DMS79 treated with DMSO at 0.1 percent for 48 hours (cell line): ENCODE measurements around the gene TPX2.
"Not testable (repeated sequence)": the region's sequence is repeated elsewhere in the genome, so short reads cannot be mapped to it uniquely, and the experiment has no call there.

Experiments used
- DNase-seq: peaks from one replicate; lab custom pipeline; 2025; lab: John Stamatoyannopoulos, UW

Gene TPX2

DNA sequence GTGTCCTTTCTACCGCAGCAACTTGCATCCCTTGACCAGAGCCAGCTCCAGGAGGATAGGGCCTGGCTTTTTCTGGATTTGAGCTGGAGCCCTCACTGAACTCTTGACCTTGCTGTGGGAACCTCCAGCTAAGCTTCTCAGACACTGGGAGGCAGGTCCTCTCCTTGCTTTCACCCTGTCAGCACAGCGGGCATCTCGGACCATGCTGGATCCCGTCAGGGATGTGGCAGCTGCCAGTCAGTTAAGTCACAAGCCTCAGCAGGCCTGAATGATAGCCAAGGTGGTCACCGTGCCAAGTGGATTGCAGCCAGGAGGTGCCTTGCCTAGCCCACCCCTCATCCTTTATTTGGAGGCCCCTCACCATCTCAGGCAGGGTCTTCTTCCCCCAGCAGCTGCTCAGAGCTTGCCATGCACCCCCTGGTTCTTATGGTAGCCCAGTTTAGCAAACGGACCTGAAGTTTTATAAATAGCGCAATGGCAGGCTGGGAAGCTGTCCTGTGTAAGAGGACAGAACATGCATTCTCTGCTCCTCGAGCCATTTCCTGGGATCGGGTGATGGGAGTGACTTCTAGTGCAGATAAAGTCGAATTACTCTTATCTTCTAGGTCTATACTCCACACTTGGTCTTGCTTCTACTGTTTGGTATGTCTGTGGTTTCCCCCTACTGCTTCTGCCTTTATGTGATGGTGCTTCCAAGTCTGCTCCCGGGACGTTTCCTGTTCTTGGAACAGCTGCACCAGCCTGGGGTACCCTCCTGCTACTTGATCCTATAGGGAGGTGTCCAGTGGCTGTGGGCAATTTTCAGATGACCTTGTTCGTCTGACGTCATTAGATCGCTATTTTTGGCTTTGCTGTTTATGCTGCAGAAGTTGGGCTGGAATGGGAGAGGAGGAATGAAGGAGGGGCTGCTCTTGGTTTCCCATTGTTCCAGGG lies 73.0 kb downstream of the TPX2 start:
- DNase-seq: no peak

DNA sequence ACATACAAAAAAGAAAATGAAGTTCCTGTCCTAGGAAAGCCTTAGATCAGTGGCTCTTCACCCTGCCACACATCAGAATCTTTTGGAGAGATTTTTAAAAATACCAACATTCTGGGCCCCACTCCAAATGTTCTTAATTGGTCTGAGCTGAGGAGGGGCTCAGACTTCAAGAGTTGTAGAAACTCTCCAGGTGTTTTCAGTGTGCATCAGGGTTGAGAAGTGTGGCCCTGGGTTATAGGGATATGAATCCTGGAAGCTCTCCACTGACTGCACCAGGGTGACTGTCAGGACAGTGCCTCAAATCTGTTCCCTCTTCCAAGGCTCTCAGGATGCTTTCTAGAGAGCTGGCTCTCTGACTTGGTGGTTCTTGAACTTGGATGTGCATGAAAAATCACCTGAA lies 74.5 kb downstream of the TPX2 start:
- DNase-seq: peak; percentile 11

DNA sequence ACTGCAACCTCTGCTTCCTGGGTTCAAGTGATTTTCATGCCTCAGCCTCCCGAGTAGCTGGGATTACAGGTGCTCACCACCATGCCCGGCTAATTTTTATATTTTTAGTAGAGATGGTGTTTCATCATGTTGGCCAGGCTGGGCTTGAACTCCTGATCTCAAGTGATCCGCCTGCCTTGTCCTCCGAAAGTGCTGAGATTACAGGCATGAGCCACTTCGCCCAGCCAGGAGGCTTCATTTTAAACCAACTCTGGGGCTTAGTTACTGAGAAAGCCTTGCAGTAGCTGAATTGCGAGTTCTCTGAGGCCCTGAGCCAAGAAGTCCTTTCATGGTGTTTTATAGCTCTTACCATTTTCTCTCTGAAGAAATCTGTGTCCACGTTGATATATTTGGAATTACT lies 75.1 kb downstream of the TPX2 start:
- DNase-seq: not testable (repeated sequence)

DNA sequence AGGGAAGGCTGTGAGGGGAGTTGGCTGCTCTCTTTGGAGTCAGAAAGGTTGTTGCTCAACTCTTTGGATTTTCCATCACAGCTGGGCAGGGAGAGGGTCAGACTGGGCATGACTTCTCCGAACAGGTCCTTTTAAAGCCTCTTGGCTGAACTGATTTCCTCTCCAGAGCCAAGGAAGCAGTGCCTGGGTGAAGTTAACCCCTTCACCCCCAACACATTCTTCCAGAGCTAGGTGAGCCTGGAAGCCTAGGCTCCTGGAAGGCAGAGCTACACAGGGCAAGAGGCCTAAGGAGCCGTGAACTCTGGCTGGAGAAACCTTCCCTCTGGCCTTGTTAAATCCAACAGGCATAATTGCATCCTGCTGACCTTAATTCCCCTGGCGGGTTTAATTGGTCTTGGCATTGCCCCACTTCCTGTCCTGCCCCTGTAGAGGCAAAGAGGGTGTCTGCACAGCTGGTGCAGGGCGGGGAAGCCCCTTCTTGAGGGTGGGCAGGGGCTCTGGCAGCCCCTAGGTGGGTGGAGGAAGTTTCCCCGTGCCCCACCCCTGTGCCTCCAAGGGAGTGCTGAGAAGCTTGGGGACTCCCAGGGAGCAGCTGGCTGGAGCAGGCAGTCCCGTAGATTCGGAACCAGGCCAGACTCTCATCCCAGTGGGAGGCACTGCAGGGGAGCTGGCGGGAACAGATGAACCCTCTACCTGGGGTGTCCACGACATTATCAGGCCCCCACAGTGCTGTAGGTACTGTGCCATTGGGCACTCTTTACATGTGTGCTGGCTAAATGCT lies 76.5 kb downstream of the TPX2 start:
- peak; percentile 60 for DNase-seq

DNA sequence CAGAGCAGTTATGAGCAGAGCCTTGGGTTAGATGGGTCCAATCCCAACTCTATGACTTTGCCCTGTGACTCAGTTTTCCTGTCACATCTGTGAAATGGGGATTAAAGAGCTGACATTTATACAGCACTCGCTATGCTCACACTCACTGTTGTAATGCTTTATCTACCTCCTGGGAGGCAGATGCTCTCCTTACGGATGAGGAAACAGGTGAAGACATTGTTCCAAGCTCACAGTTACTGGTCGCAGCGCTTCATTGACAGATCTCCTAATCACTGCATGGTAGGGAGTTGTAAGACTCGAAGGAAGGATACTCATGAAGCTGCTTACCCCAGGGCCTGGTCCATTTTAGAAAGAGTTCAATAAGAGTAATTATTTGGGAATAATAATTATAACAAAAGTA lies 77.1 kb downstream of the TPX2 start:
- no peak for DNase-seq

DNA sequence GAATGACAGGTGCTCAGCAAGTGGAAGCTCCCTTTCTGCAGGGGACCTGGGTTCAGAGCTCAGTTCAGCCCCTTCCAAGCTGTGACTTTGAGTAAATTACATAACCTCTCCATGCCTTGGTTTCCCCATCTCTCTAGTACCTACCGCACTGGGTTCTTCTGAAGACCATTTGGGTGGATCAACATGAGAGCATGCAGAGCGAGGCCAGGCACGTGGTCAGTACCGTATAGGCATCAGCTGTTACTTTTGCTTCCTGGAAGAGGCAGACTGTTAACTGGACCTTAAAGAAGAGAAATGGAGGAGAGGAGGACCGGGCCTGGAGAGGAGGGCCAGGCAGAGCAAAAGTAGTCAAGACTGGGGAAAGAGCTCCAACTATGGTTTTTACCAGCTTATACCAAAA lies 78.4 kb downstream of the TPX2 start:
- DNase-seq: no peak

DNA sequence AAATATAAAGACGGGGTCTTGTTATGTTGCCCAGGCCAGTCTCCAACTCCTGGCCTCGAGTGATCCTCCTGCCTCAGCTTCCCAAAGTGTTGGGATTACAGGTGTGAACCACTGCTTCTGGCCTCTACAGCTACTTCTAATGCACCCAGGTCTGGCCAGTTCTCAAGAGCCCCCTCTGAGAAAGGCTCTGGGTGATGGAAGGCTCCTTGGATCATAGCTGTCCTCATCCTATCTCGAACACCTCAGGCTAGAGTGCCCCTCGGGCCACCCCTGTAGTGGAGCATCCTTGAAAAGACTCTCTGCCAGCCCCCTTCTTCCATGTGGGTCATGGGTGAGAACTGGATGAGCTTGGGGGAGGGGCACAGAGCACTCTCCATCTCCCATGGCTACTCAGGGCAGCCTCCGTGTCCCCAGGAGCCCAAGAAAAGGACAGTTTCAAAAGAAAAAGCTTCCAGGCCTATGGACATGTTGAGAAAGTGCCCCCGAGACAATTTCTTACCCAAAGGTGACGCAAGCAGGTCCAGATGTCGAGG lies 79.4 kb downstream of the TPX2 start:
- DNase-seq: no peak

DNA sequence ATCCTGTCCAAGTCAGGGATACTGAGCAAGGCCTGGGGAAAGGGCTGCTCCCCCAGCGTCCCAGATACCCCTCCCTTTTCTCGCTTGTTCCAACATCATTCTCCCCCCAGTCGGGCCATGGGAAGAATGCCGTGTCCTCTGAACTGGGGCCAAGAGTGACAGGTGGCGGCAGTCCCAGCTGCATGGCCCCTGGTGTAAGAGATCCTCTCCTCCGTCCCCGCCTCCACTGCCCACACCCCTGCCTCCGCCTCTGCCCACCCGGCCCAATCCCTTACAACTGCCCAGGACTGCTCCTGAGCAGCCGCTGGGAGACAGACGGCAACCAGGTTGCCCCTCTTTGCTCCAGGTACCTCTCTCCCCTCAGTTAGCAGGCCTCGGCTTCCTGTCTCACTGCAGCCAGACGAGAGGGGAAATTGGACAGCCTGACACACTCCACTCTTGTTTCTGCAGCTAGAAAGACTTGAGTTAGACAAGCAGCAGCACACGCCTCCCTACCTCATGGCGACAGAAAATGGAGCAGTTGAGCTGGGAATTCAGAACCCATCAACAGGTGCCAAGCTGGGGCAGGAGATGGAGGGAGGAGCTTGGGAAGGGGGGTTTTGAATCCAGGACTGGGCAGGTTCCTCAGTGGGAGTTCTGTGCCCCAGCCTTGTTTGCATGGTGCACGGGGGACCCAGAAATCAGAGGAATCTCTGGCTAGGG lies 80.1 kb downstream of the TPX2 start, which contains the start of gene MYLK2:
MYLK2 (plus strand) TSS at position 274 of the 702 bp plus-strand sequence; CDS start at position 499, 225 bp downstream.
- no peak for DNase-seq

DNA sequence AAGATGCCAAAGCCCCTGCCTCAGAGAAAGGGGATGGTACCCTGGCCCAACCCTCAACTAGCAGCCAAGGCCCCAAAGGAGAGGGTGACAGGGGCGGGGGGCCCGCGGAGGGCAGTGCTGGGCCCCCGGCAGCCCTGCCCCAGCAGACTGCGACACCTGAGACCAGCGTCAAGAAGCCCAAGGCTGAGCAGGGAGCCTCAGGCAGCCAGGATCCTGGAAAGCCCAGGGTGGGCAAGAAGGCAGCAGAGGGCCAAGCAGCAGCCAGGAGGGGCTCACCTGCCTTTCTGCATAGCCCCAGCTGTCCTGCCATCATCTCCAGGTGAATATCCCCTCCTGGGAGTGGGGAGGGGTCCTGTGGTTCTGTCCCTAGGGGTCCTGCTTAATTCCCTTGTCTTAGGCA lies 81.1 kb downstream of the TPX2 start:
- DNase-seq: no peak

DNA sequence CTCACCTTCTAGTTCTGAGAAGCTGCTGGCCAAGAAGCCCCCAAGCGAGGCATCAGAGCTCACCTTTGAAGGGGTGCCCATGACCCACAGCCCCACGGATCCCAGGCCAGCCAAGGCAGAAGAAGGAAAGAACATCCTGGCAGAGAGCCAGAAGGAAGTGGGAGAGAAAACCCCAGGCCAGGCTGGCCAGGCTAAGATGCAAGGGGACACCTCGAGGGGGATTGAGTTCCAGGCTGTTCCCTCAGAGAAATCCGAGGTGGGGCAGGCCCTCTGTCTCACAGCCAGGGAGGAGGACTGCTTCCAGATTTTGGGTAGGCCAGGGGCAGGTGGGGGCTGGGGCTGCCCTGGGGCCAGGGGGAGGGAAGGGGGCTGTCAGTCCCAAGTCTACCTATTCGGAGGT lies 82.3 kb downstream of the TPX2 start:
- no peak for DNase-seq

DNA sequence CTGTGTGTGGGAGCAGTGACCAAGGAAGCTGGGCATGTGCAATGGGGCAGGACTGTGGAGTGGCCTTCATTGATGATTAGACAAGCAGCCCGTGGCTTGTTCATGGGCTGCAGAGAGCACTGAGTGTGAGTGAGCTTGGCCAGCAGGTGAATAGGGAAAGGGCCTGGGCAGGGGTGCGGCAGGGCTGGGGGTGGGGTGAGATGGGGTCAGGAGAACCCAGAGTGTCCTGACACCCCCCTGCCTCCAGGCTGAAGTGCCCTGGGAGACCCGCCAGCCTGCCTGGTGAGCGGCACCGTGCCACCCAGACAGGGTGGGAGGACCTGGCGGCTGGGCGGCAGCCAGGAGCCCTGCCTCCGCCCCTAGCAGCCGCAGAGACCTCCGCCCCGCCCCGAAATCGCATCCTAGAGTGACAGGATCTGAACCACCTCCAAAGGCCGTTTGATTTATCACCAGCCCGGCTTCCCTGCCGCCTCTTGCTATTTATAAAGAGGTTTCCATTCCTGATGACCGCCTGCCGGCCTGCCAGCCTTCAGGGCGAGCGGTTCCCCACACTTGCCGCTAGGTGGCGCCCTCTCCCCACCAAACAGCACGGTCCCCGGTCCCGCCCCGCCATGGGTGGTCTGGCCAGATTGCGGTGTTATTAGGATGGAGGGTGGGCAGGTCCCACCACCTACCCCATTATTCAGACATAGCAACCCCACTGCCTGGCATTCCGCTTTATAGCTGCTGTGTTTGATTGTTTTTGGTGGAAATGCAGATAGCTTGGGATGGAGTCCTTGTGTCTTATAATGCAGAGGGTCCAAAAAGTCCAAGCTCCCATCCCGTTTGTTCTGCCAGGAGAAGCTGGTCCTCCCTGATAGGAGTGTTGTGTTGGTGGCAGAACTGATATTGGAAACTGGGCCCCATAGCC lies 83.6 kb downstream of the TPX2 start:
- DNase-seq: peak; percentile 94

DNA sequence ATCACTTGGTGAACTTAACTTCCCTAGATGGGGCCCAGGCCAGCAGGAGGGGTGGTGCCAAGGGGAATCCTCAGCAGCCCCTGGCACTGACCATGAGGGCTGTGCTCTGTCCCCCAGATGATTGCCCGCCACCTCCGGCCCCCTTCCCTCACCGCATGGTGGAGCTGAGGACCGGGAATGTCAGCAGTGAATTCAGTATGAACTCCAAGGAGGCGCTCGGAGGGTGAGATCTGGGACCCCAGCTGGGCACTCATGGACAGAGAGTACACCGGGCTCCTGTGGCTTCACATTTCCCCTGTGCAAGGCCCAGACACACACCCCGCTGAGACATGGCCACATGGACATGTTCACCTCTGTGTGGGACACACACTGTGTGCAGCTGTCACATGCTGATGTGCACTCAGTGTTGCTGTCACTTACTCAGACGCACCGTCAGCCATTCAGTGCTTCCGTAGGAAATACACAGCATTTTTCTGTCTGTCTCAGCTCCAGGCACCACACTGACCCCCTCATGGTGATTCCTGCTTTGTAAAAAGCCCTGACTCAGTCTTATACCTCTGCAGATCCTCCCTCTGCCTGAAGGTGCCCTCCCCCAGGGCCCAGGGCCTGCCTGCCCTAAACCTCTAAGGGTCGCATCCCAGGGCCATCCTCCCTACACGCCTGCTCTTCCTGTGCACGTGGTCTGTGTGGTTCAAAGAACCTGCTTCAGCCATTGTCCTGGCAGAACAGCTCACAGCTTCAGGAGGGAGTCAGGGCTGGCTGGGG lies 84.5 kb downstream of the TPX2 start:
- no peak for DNase-seq

DNA sequence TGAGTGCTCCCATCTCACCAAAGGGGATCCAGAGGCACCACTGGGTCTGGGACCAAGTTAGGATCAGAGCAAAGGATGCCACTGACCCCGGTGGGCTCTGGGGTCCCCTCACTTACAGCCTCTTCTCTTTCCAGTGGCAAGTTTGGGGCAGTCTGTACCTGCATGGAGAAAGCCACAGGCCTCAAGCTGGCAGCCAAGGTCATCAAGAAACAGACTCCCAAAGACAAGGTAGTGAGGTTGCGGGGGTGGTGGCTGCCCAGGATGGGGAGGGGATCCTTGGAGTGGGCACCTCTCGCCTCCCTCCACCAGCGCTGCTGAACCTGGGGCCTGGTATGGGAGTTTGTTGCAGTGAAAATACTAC lies 85.0 kb downstream of the TPX2 start:
- no peak for DNase-seq

DNA sequence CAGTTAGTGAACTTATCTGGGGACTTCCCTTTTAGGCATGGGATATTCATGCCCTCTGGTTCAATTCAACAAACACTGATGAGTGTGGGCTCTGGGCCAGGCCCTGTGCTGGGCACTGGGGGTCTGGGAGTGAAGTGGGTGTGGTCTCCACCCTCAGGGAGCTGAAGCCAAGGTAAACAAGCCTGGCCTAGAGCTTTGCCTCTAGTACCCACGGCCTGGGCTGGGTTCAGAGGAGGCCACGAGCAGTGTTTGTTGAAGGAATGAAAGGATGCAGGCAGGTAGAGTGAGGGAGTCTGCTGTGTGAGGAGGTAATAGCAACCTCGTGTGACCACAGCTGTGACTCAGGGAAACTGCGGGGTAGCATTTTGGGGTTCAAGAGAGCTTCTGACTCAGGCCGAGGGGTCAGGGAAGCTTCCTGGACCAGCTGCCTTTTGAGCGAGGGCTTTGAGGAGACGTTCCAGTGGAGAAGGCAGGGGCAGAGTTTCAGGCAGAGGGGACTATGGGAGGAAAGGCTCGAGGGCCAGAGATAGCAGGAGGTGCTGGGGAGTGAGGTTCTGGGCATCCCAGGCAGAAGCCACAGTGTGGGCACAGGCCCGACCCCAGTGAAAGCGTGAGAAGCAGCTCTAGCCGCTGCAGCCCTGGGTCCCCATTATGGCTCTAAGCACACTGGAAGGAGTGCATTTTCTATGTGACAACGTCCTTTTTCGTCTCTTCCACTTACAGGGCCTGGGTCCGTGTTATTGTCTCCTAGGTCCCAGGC lies 85.6 kb downstream of the TPX2 start:
- no peak for DNase-seq

DNA sequence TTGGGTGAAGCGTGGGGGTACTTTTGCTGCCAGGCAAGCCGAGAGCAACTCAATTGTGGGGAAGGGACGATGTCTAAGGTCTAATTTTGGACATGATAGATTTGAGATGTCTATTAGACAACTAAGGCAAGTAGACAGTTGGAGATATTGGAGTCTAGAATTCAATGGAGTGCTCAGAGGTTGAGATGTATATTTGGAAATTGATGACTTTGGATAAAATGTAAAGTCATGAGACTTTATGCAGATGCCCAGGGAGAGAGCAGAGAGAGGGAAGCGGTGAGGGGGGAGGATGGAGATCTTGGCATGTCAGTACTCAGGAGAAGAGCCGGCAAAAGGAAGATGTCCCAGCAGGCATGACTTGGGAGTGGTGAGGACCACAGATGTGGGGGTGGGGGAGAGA lies 87.0 kb downstream of the TPX2 start:
- DNase-seq: no peak

DNA sequence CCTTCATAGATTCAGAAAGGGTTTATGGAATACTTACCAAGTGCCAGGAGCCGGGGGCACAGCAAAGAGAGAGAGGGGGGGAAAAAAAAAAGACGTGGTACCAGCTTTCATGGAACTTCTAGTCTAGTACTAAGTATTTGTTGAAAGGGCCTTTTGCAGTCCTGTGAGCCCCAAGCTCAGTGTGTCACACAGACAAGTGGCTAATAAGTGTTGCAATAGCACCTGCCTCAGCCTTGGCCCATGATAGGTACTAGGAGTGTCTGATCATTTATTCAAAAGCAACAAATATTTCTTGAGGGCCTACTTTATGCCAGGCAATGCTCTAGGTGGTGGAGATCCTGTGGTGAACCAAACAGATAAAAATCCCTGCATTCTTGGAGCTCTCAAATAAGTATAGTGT lies 88.0 kb downstream of the TPX2 start:
- DNase-seq: no peak

DNA sequence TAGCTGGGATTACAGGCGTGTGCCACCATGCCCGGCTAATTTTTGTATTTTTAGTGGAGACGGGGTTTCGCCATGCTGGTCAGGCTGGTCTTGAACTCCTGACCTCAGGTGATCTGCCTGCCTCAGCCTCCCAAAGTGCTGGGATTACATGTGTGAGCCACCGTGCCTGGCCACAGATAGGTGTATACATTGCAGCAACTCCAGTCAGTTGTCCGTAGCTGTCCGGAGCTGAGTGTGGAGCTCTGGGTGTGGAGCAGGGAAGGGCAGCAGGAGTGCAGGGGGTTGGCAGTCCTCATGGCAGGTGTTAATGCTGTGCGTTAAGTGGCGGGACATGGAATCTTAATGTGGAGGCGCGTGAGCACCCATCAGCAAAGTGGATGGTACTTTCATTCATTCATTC lies 88.9 kb downstream of the TPX2 start:
- DNase-seq: not testable (repeated sequence)

DNA sequence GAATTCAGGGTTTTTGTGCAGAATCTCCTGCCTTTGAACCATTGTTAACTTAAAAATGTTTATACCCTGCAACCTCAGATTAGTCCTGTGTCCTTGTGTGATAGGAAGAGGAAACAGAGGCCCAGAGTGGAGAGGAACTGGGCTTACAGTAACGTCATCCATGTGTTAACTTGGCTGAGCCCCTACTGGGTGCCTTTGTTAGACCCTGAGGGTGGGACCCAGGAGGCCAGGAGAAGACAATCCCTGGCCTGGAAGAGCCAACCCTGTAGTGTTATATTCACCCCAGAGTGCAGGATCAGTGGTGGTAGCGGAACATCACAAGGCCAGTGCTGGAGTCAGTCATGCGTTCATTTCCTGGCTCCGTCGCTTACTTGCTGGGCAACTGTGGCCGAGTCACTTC lies 90.6 kb downstream of the TPX2 start:
- no peak for DNase-seq

DNA sequence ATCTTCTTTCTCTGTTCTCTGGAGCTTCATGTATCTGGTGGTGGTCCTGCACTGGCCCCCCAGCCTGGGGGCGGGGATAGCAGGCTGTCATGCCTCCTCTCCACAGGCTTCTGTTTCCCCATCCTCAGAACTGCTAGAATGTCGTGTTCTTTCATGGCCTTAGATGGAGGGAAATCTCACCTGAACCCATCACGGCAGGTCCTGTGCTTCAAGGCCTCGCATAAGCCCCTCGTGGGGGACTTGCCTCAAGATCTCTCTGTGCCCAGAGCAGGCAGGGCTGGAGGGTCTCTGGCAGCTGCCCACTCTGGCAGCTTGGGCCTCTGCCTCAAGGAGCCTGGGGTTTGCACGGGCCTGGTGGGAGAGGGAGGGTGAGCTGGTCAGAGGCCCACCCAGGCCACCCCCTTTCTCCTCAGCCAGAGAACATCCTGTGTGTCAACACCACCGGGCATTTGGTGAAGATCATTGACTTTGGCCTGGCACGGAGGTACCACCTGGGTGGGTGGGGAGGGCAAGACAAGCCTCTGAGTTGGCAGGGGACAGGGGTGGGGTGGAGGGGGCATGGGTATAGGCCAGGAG lies 91.4 kb downstream of the TPX2 start:
- no peak for DNase-seq
